Measurements from ENCODE around the gene CMSS1.

CMSS1 gene

GRCh38 chr3:100149713-100150415, 332.2 kb downstream of the CMSS1 start:
- DNase-seq (ENCODE audit: low read depth): no peak

DNA sequence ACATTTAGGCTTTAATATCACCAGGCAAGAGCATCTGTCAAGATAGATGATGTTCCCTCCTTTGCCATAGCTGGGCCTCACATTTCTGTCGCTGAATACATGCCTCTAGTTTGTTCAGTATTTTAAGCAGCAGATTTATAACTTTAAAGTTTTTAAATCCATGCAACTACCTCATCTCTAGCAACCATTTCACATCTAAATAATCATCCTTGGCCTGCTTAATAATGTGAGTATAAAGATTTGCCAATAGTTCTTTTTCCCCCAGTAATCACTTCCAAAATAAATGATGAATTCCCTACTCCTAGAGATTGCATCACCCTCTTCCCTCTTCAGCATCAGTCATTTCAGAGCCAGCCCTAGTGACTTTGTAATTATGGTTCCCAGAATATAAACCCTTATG, 332.8 kb downstream of the CMSS1 start:
- no peak for DNase-seq (ENCODE audit: low read depth)

DNA sequence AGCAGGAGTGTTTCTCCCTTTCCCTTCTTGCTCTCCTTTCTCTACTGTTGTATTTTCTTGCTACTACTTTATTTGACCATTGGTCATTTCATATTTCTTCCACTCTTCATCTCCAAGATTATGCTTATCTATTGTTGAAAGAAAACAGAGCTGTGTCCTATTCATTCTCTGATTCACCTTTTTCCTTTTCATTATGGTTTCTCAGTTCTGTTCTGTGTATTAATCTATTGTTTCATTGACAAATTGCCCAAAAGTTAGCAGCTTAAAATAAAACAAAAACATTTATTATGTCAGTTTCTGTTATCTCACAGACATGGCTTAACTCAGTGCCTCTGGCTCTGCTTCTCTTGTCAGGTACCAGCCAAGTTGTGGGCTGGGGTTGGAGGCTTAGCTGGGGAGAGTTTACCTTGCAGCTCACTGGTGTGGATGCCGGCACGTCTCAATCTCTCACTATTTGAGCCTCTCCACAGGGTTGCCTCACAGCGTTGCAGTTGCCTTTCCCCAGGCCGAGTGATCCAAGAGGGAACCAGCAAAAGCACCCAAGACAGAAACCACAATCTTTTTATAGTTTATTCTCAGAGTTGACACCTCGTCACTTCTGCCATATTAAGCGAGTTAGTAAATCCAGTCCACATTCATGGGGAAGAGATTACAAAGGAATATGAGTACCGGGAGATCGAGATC, 333.5 kb downstream of the CMSS1 start:
- DNase-seq (ENCODE audit: low read depth): no peak

- no peak for DNase-seq (ENCODE audit: low read depth)
These were observed 336.5 kb downstream of the CMSS1 start for GRCh38 chr3:100154171-100154570.

DNA sequence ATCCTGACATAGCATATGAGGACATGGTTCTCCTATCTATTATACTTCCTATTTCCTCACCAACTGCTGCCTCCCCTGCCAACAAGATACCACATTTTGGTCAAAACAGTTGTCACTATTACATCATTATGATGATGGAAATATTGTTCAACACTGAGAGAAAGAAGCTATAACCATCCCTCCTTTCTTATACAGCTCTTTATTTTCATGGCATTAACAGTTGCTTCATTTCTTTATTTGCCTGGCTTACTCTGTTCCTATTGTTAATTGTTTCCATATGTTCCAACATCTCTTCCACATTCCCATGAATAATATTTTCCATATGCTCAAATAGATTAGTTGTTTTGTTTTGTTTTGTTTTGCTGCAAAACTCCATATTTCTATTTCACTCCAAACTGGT, 337.5 kb downstream of the CMSS1 start:
- DNase-seq (ENCODE audit: low read depth): no peak

DNA sequence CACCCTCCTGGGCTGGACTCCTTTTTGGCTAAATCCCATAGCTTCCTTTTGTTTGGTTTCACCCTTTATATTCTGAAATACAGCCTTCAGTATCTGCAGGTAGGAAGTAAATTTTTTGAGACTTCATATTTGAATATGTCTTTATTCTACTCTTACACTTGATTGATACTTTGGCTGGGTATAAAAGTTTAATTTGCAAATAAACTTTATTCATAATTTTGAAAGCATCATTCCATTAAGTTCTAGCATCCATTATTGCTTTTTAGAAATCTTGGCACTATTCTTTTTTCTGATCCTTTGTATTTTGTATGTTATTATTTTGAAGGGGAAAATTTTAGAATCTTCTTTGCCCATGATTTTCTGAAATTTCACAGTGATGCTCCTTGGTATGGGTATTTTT, 337.9 kb downstream of the CMSS1 start:
- no peak for DNase-seq (ENCODE audit: low read depth)

DNA sequence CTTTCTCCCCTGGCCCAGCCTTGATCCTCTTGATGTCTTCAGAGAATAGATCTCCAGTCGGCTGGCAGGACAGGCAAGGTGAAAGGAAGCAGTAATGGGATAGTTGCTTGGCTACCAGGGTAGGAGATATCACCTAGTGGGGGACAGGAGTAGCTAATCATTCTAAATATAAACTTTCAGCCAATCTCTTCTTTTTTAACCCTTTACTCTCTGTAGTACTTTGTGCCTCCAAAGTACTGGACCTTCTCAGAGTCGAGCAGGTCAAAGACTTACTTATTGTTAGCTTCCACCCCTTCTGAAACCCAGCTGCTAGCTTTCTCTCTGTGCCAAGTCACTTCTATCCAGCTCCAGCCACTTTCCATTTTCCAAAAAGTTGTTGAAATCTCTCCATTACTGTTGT, 340.0 kb downstream of the CMSS1 start:
- no peak for DNase-seq (ENCODE audit: low read depth)

DNA sequence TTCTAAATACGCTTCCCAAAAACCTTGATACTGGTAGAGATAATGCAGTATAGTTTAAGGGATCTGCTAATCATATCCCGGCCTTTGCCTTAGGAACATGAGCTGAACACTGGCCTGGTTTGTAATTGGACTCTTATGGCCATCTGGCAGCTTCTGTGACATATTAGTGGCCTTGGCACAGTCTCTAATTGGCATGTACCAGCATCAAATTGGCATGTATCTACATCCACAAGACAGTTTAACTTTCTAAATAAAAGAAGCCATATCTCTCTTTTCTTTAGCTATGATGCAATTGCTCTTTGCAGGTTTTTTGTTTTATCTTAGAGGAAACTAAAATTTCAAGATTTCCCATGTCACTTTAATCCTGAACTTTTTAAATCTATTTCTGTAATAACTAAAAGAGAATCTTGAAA, 341.3 kb downstream of the CMSS1 start:
- DNase-seq (ENCODE audit: low read depth): no peak

DNA sequence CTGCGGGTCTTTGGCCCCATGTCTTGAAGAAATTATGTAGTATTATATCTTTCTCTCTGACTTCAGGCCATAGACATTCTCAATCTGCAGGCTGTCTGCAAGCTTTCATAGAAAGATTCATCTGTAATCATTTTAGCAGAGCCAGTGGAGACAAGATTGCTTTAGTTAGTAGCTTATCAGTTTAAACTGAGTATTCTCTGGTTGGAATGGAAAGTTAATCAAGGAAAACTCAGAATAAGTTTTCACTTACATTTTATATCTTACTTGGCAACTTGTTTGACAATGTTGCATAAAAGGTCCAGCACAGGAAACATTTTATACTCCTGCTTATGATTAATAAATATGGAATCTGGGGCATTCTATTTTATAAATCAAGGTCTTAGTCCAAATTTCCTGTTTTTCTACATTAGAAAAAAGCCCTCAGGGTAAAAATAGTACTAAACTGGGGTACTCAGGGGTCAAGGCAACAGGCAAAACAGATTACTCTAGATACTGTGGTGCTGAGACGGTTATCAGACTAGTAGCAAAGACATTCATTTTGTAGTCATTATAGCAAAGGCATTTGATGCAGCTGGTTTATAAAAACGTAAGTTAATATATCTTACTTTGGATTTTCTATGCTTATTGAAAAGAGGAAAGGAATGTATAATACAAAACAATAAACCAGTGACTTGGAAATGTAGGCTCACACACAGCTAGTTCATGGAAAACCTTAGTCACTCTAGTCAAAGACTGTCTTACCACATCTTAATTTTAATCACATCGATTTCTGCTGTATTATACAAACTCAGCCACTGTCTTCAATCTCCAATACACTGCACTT, 341.9 kb downstream of the CMSS1 start:
- peak; percentile 90 for DNase-seq (ENCODE audit: low read depth)

DNA sequence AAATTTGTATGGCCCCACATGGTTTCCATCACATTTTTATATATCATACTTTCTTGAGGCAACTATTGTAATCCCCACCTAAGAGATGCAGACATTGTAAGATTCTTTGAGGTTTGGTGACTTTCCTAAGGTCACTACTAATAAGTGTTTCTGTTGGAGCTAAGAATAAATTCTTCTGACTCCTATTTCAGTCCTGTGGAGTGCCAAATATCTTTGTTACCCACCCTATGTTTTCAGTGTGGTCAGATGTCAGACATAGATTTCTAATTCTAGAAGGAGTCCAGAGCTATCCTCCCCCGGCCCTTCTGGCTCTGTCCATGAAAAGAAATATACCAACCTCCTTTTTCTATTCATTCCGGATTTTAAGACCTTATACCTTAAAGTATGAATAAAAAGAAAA, 342.9 kb downstream of the CMSS1 start:
- no peak for DNase-seq (ENCODE audit: low read depth)

GRCh38 chr3:100163787-100164186, 346.1 kb downstream of the CMSS1 start:
- DNase-seq (ENCODE audit: low read depth): no peak

DNA sequence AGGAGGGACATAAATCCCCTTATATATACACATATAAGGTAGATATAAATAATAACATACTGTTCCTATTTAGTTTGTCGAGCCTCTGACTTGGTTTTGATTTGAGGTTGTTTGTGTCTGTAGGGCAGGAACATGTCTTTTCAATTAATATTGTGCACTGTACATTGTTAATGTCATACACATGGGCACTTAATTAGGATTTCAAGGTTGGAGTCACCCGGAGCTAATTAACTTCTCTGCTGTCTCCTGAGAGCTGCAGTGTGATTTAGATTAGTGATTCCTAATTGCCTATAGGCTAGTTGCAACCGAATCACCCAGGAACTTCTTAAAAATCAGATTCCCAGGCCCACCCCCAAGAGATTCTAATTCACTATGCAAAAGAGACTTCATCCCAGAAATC, 347.1 kb downstream of the CMSS1 start:
- no peak for DNase-seq (ENCODE audit: low read depth)

GRCh38 chr3:100165926-100166550, 348.4 kb downstream of the CMSS1 start:
- DNase-seq (ENCODE audit: low read depth): no peak

DNA sequence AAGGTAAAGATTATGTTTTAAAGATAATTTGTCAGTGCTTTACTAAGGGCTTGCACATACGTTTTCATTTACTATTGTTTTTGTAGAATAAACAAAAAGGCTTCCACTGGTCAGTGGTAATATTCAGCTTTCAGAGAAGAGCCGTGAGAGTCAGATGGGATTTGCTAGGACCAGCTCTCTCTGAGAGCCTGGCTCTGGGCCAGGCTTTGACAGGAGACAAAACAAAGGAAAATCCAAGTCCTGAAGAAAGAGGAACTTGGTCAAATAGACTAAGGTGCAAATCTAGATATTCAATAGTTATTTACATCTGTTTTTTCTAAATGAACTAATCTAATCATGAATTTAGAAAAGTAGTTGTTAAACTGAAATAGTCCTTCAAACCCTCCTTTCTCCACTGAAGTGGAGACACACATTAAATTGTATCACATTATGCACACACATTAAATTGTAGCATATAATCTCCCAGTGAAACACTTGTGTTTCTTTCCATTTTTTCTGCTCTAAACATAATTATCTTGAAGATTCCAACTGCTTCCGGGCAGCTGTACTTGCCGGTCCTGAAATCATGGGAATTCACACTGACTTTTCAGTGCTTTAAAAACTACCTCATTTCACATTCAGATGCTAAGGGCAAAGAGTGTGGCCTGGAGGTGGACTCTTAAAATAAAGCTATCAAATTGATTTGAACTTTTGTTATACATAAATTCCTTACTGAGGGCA, 351.7 kb downstream of the CMSS1 start:
- DNase-seq (ENCODE audit: low read depth): no peak

DNA sequence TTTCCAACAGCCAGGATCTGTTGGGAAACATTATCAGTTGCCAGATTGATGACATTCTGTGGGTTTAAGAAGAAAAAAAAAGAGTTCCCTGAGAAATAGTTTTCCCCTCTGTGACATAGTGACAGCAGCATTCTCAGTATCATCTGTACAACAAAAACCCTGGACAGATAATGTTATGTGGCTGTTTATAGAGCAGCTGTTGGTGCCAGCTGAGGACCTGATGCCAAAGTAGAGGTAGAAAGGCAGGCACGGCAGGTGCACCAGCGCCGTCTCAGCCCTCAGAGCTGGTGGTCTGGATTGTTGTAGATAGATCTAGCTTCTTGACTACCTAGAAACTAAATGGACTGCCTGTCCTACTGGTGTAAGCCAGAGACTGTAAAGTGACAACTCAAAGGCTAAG, 352.8 kb downstream of the CMSS1 start:
- DNase-seq (ENCODE audit: low read depth): no peak

DNA sequence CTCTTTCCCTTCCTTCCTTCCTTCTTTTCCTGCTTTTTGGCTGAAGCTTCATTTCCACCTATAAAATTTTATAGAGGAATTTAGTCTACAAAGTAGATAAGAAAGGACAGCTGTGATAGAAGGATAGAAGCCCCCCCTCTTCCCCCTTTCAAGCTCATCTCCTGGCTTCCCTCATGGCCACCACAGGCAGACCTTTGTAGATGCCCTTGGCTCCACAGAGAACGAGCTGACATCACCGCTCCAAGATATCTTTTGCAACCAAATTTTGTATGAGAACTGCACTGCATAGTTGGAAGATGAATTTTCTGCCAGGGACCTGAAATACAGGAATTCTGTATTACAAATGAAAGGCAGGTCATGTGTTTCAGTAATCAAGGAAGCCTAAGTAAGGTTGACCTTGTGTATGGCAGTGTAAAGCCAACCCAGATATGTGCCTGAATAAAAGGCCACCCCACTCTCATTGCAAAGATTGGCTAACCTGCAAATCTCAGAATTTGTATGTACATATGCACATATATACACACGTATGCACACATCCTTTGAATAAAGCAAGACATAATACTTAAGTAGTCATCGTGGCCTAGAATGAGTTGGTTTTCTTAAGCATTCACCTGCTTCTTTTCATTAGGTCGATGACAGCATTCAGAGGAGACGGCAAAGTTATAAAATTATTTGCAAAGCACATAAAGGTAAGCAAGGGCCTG, 353.7 kb downstream of the CMSS1 start:
- DNase-seq (ENCODE audit: low read depth): no peak

DNA sequence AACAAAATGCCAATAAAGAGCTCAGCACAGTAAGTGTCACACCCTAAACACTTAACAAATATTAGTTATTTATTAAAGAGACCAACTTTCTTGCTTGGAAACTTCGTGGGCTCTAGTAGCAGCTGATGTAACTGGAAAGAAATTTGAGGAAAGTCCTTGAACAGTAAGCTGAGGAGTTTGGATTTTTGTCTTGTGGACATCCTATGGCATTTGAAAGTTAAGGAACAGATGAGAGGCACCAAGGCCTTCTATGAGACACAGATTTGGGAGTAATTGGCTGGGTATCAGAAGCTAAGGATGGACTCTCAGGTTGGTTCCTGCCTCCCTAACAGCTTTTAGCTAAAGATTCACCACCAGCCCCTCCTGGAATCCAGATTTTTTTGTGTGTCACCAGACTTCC, 356.3 kb downstream of the CMSS1 start:
- DNase-seq (ENCODE audit: low read depth): no peak

DNA sequence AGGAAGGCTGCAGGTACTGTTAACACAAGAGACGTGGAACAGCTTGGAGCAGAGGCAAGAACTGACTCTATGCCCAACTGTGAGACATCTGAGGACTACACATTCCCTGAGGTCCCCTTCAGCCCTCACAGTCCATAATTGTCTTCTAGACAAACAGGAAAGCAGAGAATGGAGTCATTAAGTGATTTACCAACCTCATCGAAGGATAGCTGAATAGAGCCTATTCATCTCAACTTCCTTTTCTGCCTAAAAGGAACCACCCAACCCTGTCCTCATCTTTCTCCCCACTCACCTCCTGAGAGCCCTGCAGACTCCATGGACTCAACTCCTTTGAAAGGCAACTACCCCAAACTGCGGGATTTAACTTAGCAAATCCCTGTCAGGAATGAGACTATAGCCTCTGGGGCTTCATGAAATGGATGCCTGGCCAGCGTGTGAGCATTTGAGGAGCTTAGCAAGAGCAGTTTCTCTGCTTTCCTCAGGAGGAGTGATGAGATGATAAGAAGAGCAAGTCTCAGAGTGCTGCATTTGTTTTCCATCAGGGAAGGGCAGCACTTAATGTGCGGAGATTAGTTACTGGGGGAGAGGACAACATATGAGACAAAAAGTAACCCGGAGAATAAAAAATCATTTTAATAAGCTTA, 358.1 kb downstream of the CMSS1 start:
- no peak for DNase-seq (ENCODE audit: low read depth)

- no peak for DNase-seq (ENCODE audit: low read depth)
These were observed 362.2 kb downstream of the CMSS1 start for GRCh38 chr3:100179692-100180349.

- DNase-seq (ENCODE audit: low read depth): no peak
These were observed 366.0 kb downstream of the CMSS1 start for GRCh38 chr3:100183608-100184125.

All from ELR (cell line).